NCI-H82 treated with DMSO at 0.1 percent for 48 hours (cell line): Measurements from ENCODE around the gene PDE4D.
A peak's percentile ranks its signal among the peaks of the same experiment; 100 is the strongest.

ENCODE experiments used
- DNase-seq: peaks from one replicate; lab custom pipeline; 2025; ENCODE audit not compliant: unreplicated experiment; lab: John Stamatoyannopoulos, UW

Gene PDE4D

GRCh38 chr5:59193616-59194319 lies 699.8 kb downstream of the PDE4D start:
- DNase-seq: no peak

DNA sequence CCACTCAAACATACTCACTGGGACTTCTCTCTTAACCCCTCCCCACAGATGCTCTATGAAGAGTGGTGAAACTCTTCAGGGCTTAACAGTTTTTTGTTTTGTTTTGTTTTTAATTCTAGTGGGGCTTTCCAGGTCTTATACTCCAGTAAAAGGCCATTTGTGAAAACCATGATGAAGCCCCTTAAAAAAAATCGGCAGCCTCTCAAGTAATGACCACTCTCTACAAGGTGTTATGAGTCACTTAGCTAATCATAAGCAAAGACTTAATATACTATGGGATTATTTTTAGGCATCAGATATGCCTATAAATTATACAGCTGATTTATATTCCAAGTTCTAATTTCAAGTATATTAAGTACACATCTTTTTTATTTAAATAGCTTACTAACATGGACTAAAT lies 702.8 kb downstream of the PDE4D start:
- no peak for DNase-seq

DNA sequence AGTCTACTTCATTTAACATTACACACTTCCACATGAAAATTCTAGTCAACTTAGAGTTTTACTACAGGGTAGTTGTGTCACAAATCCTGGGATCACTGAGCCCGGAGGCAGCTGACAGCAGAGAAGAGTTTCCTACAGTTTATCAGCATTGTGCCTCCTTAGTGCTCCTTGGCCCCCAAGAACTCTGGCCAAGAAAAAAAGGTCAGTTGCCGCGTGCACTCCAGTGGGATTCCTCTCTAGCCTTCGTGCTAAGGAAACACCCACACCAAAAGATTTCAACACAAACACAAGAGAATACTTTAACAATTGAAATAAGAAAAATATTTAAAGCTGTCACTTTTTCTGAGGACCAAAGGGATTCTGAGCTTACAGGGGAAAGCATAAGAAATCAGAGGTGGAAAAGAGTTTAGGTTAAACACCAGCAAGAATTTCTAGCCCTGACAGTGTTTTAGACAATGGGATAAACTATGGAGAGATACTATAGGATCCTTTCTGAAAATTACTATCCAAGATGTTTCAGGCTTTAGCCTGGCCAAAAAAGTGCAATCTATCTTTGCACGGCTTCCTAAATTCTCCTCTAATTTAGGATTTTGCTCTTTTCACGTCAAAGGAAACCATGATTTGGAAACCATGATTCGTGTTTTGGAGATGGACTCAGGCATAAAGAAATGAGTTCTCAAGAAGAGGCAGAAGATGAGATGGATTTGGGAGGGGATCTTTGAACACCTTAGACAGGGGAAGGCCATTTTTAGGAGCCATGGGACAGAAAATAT lies 703.9 kb downstream of the PDE4D start:
- no peak for DNase-seq

DNA sequence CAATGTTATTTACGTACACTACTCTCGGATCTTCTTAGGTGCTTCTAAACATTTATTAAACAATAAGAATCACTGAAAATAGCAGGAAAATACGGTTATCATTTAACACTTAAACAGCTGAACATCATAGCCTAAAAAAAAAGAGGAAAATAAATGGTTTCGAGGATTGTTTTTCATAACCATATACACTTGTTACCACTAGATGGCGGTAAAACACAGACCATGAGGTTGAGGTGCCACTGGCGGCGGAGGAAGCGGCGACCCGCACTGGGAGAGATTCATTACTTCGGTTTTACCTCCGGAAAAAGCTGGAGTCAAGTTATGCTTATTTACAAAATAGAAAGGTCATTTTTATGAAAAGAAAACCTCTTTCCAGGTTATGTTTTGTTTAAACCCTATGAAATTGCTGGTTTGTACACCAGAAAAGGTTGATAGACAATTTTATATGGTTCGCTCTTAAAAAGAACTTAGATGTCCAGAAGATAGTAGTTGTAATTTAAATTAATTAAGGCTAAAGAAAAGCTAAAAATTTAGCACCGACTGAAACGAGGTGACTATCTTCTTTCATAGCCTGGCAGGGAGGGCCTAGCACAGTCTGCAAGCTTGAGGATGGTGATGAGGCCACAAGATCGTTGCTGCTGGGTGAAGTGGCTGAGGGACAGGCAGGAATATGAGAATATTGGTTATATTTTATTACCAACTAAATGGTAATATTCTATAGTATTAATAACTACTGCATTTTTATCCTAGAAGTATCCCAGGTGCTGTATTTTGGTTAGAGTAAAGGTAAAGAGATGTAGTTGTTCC lies 704.9 kb downstream of the PDE4D start:
- DNase-seq: peak; percentile 36

GRCh38 chr5:59187857-59188256 lies 705.7 kb downstream of the PDE4D start:
- DNase-seq: no peak

DNA sequence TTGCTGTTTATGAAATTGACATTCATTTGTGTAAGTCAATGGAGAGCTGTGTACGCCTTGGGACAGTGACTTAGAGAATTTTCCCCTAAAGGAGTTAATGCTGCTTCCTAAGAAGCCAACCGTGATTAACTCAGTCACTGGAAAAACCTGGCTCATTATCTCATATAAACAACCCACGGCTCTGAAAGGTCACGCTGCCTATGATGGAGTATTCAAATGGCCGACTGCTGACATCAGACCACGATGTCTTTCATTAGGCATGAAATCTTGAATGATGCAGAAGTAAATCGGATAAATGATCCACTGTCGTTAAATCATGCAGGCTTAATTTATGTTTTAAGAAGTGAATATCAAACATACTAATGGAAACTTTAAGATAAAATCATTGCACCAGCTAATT lies 706.9 kb downstream of the PDE4D start:
- DNase-seq: no peak

DNA sequence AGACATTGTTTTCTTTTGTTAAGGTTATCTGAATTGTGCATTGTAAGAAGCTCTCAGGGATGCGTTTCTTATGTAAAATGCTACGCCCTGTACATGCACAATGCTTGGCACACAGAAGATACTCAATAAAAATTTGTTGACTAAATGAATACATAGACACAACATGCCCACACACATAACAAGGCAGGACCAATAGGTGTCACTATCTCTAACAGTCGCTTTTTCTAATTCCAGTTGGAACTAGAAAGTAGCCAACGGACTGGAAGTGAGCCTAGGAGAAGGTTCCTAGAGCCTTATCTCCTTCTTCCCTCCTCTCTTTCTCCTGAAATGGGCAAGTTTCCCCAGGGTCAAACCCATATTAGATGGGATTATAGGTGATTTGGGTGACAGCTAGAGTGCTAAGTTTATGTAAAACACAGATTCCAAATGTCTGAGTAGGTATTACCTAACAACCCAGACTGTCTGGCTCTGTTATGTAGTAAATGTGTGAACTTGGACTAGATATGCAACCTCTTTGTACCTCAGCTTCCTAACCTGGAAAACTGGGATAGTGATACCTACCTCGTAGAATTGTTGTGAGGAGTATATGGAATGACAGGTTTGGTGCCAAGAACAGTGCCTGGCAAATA lies 707.7 kb downstream of the PDE4D start:
- DNase-seq: no peak

GRCh38 chr5:59184769-59185168 lies 708.8 kb downstream of the PDE4D start:
- no peak for DNase-seq

GRCh38 chr5:59182760-59183159 lies 710.8 kb downstream of the PDE4D start:
- DNase-seq: no peak

- DNase-seq: no peak
These were observed 713.0 kb downstream of the PDE4D start for GRCh38 chr5:59180515-59180914.

DNA sequence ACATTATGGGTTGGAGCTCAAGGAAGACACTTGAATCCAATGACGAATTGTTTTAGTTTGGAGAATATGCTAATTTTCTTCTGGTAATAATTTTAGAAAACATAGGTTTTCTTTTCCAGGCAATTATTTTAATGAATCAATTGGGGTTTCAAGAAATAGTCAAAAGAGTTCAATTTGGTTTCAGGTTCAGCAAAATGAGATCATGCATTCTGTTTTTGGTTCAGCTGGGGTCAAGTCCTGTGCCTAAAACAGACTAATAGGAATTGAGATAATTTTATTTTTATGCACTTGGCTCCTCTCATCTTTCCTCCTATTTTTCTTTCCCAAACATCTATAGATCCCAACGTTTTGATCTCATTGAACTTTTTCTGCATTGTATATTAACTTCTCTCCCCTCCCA lies 713.8 kb downstream of the PDE4D start:
- DNase-seq: no peak

DNA sequence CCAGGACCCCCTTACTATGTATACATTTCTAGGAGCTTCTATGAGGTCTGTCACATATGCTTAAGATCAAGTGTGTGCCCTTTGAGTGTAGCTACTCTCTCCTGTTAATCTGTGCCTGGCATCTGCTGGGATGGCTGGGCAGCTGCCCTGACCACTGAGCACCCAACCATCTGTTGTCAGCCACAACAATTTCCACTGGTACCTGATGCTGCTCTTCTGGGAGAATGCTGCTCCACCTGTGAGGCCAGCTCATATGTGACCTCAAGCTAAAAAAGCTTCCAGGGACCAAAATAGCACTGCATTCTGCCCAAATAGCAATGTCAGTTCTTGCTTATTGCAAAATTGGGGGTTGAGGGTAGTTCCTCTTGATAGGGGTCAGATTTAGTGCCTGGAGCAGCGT lies 715.0 kb downstream of the PDE4D start:
- no peak for DNase-seq

- DNase-seq: no peak
These were observed 715.5 kb downstream of the PDE4D start for GRCh38 chr5:59178071-59178470.

- DNase-seq: no peak
These were observed 715.9 kb downstream of the PDE4D start for GRCh38 chr5:59177644-59178043.

- DNase-seq: peak; percentile 39
These were observed 719.2 kb downstream of the PDE4D start for GRCh38 chr5:59174248-59174844.

DNA sequence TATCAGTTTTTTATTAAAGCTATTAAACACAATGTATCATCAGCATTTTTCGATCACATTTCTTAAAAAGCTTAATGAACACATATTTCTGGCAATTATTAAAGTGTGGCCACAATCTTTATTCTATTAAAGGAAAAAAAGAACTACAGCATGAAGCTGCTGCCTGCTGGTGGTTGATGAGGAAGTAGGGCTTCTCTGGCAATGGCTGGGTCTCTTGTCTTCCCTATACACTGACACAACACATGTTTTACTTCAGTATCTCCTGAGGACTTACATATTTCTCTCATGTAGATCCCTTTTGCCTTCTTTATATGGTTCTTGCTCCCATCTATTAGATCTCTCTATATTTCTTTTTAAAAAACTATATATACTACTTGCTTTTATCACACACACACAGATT lies 719.9 kb downstream of the PDE4D start:
- no peak for DNase-seq

DNA sequence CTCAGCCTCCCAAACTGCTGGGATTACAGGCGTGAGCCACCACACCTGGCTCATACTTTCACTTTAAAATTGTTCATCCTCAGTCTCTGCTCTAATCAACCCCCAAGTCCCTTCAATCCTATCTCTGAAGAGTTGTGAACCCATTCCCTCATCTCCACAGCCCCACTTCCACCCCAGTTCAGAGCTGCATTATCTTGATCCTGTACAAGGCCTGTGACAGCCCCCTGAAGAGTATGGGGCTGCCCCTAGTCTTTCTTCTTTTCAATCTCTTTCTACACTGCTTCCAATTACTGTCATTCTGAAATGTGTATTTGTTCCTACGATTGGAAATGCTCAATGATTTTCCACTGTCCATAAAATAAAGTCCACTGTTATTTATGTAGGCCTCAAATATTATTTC lies 722.4 kb downstream of the PDE4D start:
- DNase-seq: no peak

GRCh38 chr5:59169768-59170150 lies 723.8 kb downstream of the PDE4D start:
- no peak for DNase-seq

- DNase-seq: no peak
These were observed 724.3 kb downstream of the PDE4D start for GRCh38 chr5:59169081-59169767.

GRCh38 chr5:59168067-59168466 lies 725.5 kb downstream of the PDE4D start:
- no peak for DNase-seq
